HepG2 (cell line): ENCODE results near the gene NDEL1. TPM values are rescaled to one million over a fixed set of nuclear protein-coding genes. Genes with fewer than 3 reads are reported as not detected.
A peak's percentile ranks its signal among the peaks of the same experiment; 100 is the strongest.

Experiments
- ASH2L ChIP-seq: fragments of 300-600, 200-600 bp; sonication (generic); IDR thresholded peaks from 2 replicates; pipeline ENCODE4 v1.7.0; 2017; ENCODE audit warnings: low read depth, mild to moderate bottlenecking, moderate library complexity, mixed read lengths, low read length; ENCODE audit not compliant: insufficient read length
- ATF1 ChIP-seq: IDR thresholded peaks from 2 replicates; pipeline ENCODE4 v1.6.1; 2016; ENCODE audit warnings: mild to moderate bottlenecking, control low read depth
- GFI1 ChIP-seq: sonication (generic); formaldehyde crosslinking; IDR thresholded peaks from 2 replicates; pipeline ENCODE4 v1.5.0; 2020; ENCODE audit warnings: missing genetic modification reagents, mild to moderate bottlenecking, borderline replicate concordance
- GLMP ChIP-seq: sonication (generic); formaldehyde crosslinking; IDR thresholded peaks from 2 replicates; pipeline ENCODE4 v1.9.0; 2021; ENCODE audit warnings: missing genetic modification reagents, mild to moderate bottlenecking, borderline replicate concordance
- PHF21A ChIP-seq: sonication (generic); formaldehyde crosslinking; IDR thresholded peaks from 2 replicates; pipeline ENCODE4 v1.5.0; 2020; ENCODE audit warnings: mild to moderate bottlenecking, missing genetic modification reagents
- ZBTB40 ChIP-seq, 2 experiments: fragments of 450-650 bp in 1 of 2; sonication (generic) in 1 of 2; formaldehyde crosslinking in 1 of 2; IDR thresholded peaks; 2 replicates each; pipeline versions ENCODE4 v1.6.1 to v1.8.0; 2016 to 2022; ENCODE audit warnings: antibody characterized with exemption in 1 of 2, mild to moderate bottlenecking in 1 of 2, missing genetic modification reagents in 1 of 2
- ZC3H13 ChIP-seq: sonication (generic); formaldehyde crosslinking; IDR thresholded peaks from 2 replicates; pipeline ENCODE4 v1.8.1; 2023; ENCODE audit warnings: mild to moderate bottlenecking, missing genetic modification reagents, moderate library complexity
- ZNF121 ChIP-seq: sonication (generic); formaldehyde crosslinking; IDR thresholded peaks from 2 replicates; pipeline ENCODE4 v1.5.0; 2020; ENCODE audit warnings: mild to moderate bottlenecking, missing genetic modification reagents
- ZNF432 ChIP-seq: sonication (generic); formaldehyde crosslinking; IDR thresholded peaks from 2 replicates; pipeline ENCODE4 v1.5.0; 2020; ENCODE audit warnings: missing genetic modification reagents, mild to moderate bottlenecking, borderline replicate concordance
- polyA plus RNA-seq, 8 experiments: library from polyadenylated mRNA; depleted of rRNA in 3 of 8; stranded (reverse) in 7 of 8; unstranded in 1 of 8; fragments of >200 nt; fragmentation: Illumina TruSeq in 4 of 8; extraction: Trizol in 4 of 8; gene quantifications; 2 replicates each; pipeline versions ENCODE4 v1.2.1 to v1.2.3, GENCODE V29; 2011 to 2016; ENCODE audit warnings: low read depth in 4 of 8, missing spikeins in 1 of 8, mixed read lengths in 1 of 8; ENCODE audit not compliant: insufficient read depth in 1 of 8
- total RNA-seq, 5 experiments: library from RNA; depleted of rRNA; stranded (reverse); fragments of >200 nt; fragmentation: Illumina TruSeq; extraction: Trizol; gene quantifications; 2 replicates each; pipeline ENCODE4 v1.2.3, GENCODE V29; 2016; ENCODE audit warnings: low read depth in 1 of 5
- TF ChIP-seq, protein P1 (sequence below): sonication (generic); formaldehyde crosslinking; IDR thresholded peaks from 2 replicates; pipeline ENCODE4 v1.4.0; 2020; ENCODE audit warnings: missing genetic modification reagents, mild to moderate bottlenecking, borderline replicate concordance

NDEL1 gene
- total and polyA plus RNA-seq, 2 of the 13 experiments (the other 11 are each of a cell fraction or from before 2014, with no cell fraction given): 59.8 to 153 TPM

- TF ChIP-seq GLMP (CRISPR knock-in tag): no peak
- TF ChIP-seq GFI1 (CRISPR knock-in tag): peak; percentile 60; the same call in 1 of the 2 replicates
- no peak for TF ChIP-seq ASH2L
- TF ChIP-seq ZNF121: no peak
- no peak for TF ChIP-seq ZBTB40 (IDR thresholded peaks at IDR 0.05)
- no peak for TF ChIP-seq ZBTB40 (CRISPR knock-in tag; IDR thresholded peaks at IDR 0.05)
- TF ChIP-seq ZC3H13: peak; percentile 39; the same call in 1 of the 2 replicates
- TF ChIP-seq PHF21A (CRISPR knock-in tag): 0 out of 2 replicates have a peak, but pooled peaks have one; percentile 22
- TF ChIP-seq ZNF432: no peak
- TF ChIP-seq ATF1 (CRISPR knock-in tag): no peak
- TF ChIP-seq, protein P1, sequence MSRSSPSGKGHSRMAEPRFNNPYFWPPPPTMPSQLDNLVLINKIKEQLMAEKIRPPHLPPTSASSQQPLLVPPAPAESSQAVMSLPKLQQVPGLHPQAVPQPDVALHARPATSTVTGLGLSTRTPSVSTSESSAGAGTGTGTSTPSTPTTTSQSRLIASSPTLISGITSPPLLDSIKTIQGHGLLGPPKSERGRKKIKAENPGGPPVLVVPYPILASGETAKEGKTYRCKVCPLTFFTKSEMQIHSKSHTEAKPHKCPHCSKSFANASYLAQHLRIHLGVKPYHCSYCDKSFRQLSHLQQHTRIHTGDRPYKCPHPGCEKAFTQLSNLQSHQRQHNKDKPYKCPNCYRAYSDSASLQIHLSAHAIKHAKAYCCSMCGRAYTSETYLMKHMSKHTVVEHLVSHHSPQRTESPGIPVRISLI (CRISPR knock-in tag): no peak
These were observed 42.2 kb downstream of the NDEL1 start (continued) for GRCh38 chr17:8477715-8478441.
